HFF-Myc (cell line): Measurements from ENCODE around the gene PYGM.

Experiments
- DNase-seq: peaks from one replicate; pipeline ENCODE4 v3.0.0-alpha.2; 2011; ENCODE audit warnings: low read depth; ENCODE audit errors: extremely low read depth
- H3K4me3 ChIP-seq: replicated peaks from 2 replicates; pipeline ENCODE4 v1.5.1; 2011; ENCODE audit warnings: low read depth, mild to moderate bottlenecking, control low read depth, low read length
- CTCF ChIP-seq: IDR thresholded peaks from 2 replicates; pipeline ENCODE4 v1.5.1; 2012; ENCODE audit warnings: mild to moderate bottlenecking, low read depth, low read length, control low read depth; ENCODE audit errors: missing control alignments

Gene PYGM

DNA sequence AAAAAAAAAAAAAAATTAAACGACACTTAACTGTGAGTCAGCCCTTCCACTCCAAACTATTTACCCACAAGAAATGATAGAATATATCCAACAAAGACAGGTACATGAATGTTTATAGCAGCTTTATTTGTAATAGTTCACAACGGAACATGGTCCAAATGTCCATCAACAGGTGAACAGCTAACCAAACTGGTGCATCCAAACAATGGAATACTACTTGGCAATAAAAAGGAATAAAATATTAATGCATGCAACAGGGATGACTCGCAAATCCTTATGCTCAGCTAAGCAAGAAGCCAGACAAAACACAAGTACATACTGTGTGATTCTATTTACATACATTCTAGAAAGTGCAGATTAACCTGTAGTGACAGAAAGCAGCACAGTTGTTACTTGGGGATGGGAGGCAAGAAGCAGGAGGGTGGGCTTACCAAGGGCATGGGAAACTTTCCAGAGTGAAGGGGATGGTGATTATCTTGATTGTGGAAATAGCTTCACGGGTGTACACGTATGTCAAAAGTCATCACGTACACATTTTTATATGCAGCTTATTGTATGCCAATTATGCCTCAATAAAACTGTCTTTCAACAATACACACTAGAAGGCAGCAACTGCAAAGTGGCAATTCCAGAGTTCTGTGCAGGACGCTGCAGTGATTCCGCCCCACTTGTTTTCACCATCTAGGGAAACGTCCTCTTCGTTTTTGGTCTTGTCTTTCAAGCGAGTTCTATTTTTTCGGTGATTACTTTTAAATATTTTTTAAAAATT is 25.2 kb upstream of the PYGM start:
- DNase-seq = no peak
- H3K4me3 ChIP-seq = no peak overlapping the region
- TF ChIP-seq CTCF = no peak

DNA sequence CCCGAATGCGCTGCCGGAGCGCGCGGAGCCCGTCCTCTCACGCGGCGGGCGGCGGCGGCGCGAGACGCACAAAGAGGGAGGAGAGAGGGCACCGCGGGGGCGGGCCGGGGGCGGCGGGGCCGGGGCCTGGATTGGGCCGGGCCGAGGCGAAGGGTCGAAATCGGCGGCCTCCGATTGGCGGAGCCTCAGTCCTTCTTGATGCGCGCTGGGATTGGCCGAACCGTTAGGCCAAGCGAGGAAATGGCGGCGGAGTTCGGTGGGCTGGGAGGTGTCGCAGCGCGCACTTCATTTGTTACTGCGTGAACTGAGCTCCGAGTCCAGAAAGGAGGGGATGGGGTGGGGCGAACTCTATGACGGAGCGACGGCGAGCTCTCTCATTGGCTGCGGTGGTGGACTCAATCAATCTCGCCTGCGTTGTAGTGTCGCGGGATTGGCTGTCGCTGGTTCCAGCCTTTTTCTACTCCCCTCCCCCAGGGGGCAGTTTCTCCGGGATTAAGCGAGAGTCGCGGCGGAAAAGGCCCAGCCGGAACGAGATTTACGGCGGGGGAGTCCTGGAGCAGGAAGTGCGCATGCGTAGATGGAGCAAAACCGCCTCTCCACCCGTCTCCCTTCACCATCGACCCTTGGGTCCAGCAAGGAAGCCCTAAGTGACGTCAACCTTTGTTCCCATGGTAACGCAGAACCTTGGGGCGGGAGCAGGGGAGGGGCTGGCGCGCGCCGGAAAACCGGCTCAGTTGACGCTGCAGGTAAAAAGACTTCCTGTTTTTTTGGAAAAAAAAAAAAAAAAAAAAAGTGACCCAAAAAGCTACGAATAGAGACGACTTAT is 18.9 kb upstream of the PYGM start, which contains the start of gene SF1:
SF1 (minus strand) TSS at position 70 of the 826 bp plus-strand sequence. CDS start 150 bp downstream, outside the sequence.
- TF ChIP-seq CTCF = peak; percentile 9
- H3K4me3 ChIP-seq = peak within 1 kb of the TSS; percentile 93
- peak; percentile 99 for DNase-seq

- no peak for TF ChIP-seq CTCF
- no peak for DNase-seq
- H3K4me3 ChIP-seq = peak overlapping the region; percentile 57
Measured at GRCh38 chr11:64778223-64778472, 18.4 kb upstream of the PYGM start.

GRCh38 chr11:64777449-64778222 is 17.9 kb upstream of the PYGM start:
- H3K4me3 ChIP-seq = peak overlapping the region; percentile 93
- no peak for TF ChIP-seq CTCF
- no peak for DNase-seq

GRCh38 chr11:64776875-64777274 is 17.1 kb upstream of the PYGM start:
- TF ChIP-seq CTCF = no peak
- DNase-seq = no peak
- H3K4me3 ChIP-seq = peak overlapping the region; percentile 93

DNA sequence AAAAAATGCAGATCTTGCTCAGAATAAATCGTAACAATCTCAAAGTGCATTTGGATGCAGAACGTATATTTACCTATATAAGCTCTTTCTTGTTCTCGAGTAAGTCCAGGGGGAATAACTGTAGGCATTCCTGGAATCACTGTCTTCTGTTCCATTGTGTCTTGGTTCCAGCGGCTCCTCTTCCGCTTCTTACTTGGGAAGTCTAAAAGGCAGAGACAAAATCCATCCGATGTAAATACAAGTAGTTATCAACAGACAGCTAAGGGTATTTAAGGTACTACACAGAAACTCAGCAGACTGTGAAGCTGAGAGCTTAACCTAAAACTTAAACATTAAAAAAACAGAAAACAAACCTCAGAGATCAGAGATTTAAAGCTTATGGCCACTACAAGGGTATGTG is 16.7 kb upstream of the PYGM start:
- no peak for DNase-seq
- no peak for TF ChIP-seq CTCF
- H3K4me3 ChIP-seq = peak overlapping the region; percentile 93
